Stimulated activated CD4-positive, alpha-beta T cell treated with anti-CD3 and anti-CD28 coated beads, Interleukin-1b, Interleukin-23, amount 100 ng/mL, for 1 hour (primary cell): ENCODE data around the gene TMEM184B.
"Not testable (repeated sequence)": the region's sequence is repeated elsewhere in the genome, so short reads cannot be mapped to it uniquely, and the experiment has no call there.

Experiments
- DNase-seq, 2 donors: peaks; one replicate each; pipeline ENCODE4 v3.0.0-alpha.2; 2020; ENCODE audit warnings: low read depth in 2 of 2

The TMEM184B gene

GRCh38 chr22:38249803-38250642 lies 22.8 kb downstream of the TMEM184B start:
- no peak for DNase-seq

- DNase-seq = no peak
Observed at GRCh38 chr22:38249301-38249700, 23.5 kb downstream of the TMEM184B start.

- DNase-seq = no peak
Observed at GRCh38 chr22:38248280-38248679, 24.5 kb downstream of the TMEM184B start.

- no peak for DNase-seq
Observed at GRCh38 chr22:38247713-38248112, 25.1 kb downstream of the TMEM184B start.

GRCh38 chr22:38246692-38247091 lies 26.1 kb downstream of the TMEM184B start:
- DNase-seq = no peak

- DNase-seq = no peak
Observed at GRCh38 chr22:38246046-38246658, 26.7 kb downstream of the TMEM184B start.

- DNase-seq = no peak
Observed at GRCh38 chr22:38244106-38244505, 28.7 kb downstream of the TMEM184B start.

- no peak for DNase-seq
Observed at GRCh38 chr22:38243007-38243765, 29.6 kb downstream of the TMEM184B start.

- DNase-seq = no peak
Observed at GRCh38 chr22:38240734-38241252, 32.0 kb downstream of the TMEM184B start.

GRCh38 chr22:38239101-38239761 lies 33.6 kb downstream of the TMEM184B start:
- DNase-seq = no peak

- no peak for DNase-seq
Observed at GRCh38 chr22:38238519-38239071, 34.2 kb downstream of the TMEM184B start.

GRCh38 chr22:38236786-38237185 lies 36.0 kb downstream of the TMEM184B start:
- no peak for DNase-seq

- DNase-seq = no peak
Observed at GRCh38 chr22:38235240-38235850, 37.5 kb downstream of the TMEM184B start.

- not testable (repeated sequence) for DNase-seq
Observed at GRCh38 chr22:38233856-38234255, 39.0 kb downstream of the TMEM184B start.

- no peak for DNase-seq
Observed at GRCh38 chr22:38233427-38233826, 39.4 kb downstream of the TMEM184B start.

GRCh38 chr22:38232196-38232595 lies 40.6 kb downstream of the TMEM184B start:
- DNase-seq = no peak

- DNase-seq = no peak
Observed at GRCh38 chr22:38230916-38231315, 41.9 kb downstream of the TMEM184B start.

GRCh38 chr22:38230108-38230825 lies 42.5 kb downstream of the TMEM184B start:
- DNase-seq = no peak

- DNase-seq = no peak
Observed at GRCh38 chr22:38228873-38229740, 43.7 kb downstream of the TMEM184B start.
